H1 (cell line): ENCODE data around the gene R3HDM1. TPM values are rescaled to one million over a fixed set of nuclear protein-coding genes. Genes with fewer than 3 reads are reported as not detected.

Experiments used
- CTCF ChIA-PET: fragments of 300-600 bp; sonication (Branson Sonifier 250); formaldehyde crosslinking; loops from one replicate; lab custom pipeline; 2021; ENCODE audit not compliant: partially characterized antibody; lab: Charles Lee
- POLR2A ChIA-PET: fragments of 300-600 bp; sonication (Branson Sonifier 250); formaldehyde crosslinking; loops from one replicate; lab custom pipeline; 2021; ENCODE audit warnings: inconsistent platforms; ENCODE audit not compliant: partially characterized antibody; lab: Charles Lee
- DNase-seq, 2 experiments: peaks; one replicate each; pipeline versions ENCODE4 v3.0.0 to v3.0.0-alpha.2; 2010 to 2022; ENCODE audit warnings: low spot score in 2 of 2, low read depth in 1 of 2, mixed read lengths in 1 of 2
- FAIRE-seq: peaks from 2 replicates; lab custom pipeline; 2011; peaks lifted over from hg19 to GRCh38; lab: Jason Lieb, UNC
- H2AFZ ChIP-seq: 2 replicates; pipeline ENCODE4 v1.8.1; 2012; ENCODE audit warnings: low read length, inconsistent platforms
- H2AK5ac ChIP-seq: 2 replicates; pipeline ENCODE4 v1.6.1; 2013; ENCODE audit warnings: low read depth, low read length
- H2BK120ac ChIP-seq: replicated peaks from 2 replicates; pipeline ENCODE3; 2013; ENCODE audit warnings: low read depth, low read length, inconsistent platforms
- H2BK12ac ChIP-seq: 2 replicates; pipeline ENCODE4 v1.6.1; 2013; ENCODE audit warnings: low read depth, low read length
- H2BK15ac ChIP-seq: 2 replicates; pipeline ENCODE4 v1.6.1; 2013; ENCODE audit warnings: low read length
- H2BK20ac ChIP-seq: 2 replicates; pipeline ENCODE4 v1.6.1; 2013; ENCODE audit warnings: low read length
- H2BK5ac ChIP-seq: 2 replicates; pipeline ENCODE4 v1.6.1; 2013; ENCODE audit warnings: low read depth, low read length
- H3K14ac ChIP-seq: 2 replicates; pipeline ENCODE4 v1.6.1; 2013; ENCODE audit warnings: inconsistent platforms; ENCODE audit not compliant: insufficient read length
- H3K18ac ChIP-seq: 2 replicates; pipeline ENCODE4 v1.6.1; 2013; ENCODE audit warnings: low read length; ENCODE audit errors: extremely low read depth
- H3K23ac ChIP-seq: 2 replicates; pipeline ENCODE4 v1.6.1; 2013; ENCODE audit warnings: inconsistent platforms; ENCODE audit not compliant: insufficient read length
- H3K23me2 ChIP-seq: 2 replicates; pipeline ENCODE4 v1.6.1; 2013; ENCODE audit warnings: low read depth, low read length
- H3K27ac ChIP-seq: 2 replicates; pipeline ENCODE4 v1.6.1; 2011; ENCODE audit warnings: low read depth, low read length, inconsistent platforms
- H3K27me3 ChIP-seq, 4 experiments: replicated peaks in 1 of 4; 1 replicate in 1 of 4; 2 replicates in 3 of 4; pipeline versions ENCODE4 v1.6.1 to v1.8.1; 2011 to 2013; ENCODE audit warnings: low read length in 3 of 4, mild to moderate bottlenecking in 3 of 4, inconsistent platforms in 2 of 4, mixed read lengths in 2 of 4, moderate library complexity in 1 of 4; ENCODE audit not compliant: control insufficient read depth in 3 of 4, insufficient read depth in 3 of 4; ENCODE audit errors: extremely low read depth in 1 of 4
- H3K36me3 ChIP-seq, 4 experiments: 2 replicates each; pipeline versions ENCODE4 v1.6.1 to v1.8.1; 2011 to 2013; ENCODE audit warnings: mild to moderate bottlenecking in 4 of 4, low read length in 3 of 4, moderate library complexity in 2 of 4, control low read depth in 1 of 4, inconsistent platforms in 1 of 4; ENCODE audit not compliant: insufficient read depth in 4 of 4, control insufficient read depth in 2 of 4
- H3K4ac ChIP-seq: replicated peaks from 2 replicates; pipeline ENCODE3; 2013; ENCODE audit warnings: low read length, low read depth, mixed read lengths, inconsistent platforms; ENCODE audit not compliant: insufficient read length
- H3K4me1 ChIP-seq, 4 experiments: replicated peaks in 1 of 4; 1 replicate in 1 of 4; 2 replicates in 3 of 4; pipeline versions ENCODE4 v1.6.1 to v1.8.1; 2011 to 2013; ENCODE audit warnings: low read length in 3 of 4, inconsistent platforms in 2 of 4, mixed read lengths in 1 of 4; ENCODE audit not compliant: insufficient read depth in 4 of 4, control insufficient read depth in 3 of 4
- H3K4me2 ChIP-seq, 2 experiments: 2 replicates each; pipeline versions ENCODE4 v1.6.1 to v1.8.1; 2011 to 2013; ENCODE audit warnings: low read depth in 2 of 2, low read length in 2 of 2, control low read depth in 1 of 2, inconsistent platforms in 1 of 2, mild to moderate bottlenecking in 1 of 2; ENCODE audit not compliant: insufficient read depth in 1 of 2
- H3K4me3 ChIP-seq, 4 experiments: fragments of 200-600, 300-600 bp in 1 of 4; sonication (generic), shearing (Covaris generic), sonication (Bioruptor Twin) in 1 of 4; 2 replicates each; pipeline versions ENCODE4 v1.5.1 to v1.8.1; 2011 to 2016; ENCODE audit warnings: low read length in 4 of 4, low read depth in 3 of 4, control low read depth in 2 of 4, inconsistent platforms in 2 of 4, mild to moderate bottlenecking in 2 of 4, mixed read lengths in 1 of 4, moderate library complexity in 1 of 4; ENCODE audit not compliant: insufficient read depth in 2 of 4; ENCODE audit errors: extremely low read depth in 1 of 4
- H3K56ac ChIP-seq: replicated peaks from 2 replicates; pipeline ENCODE3; 2013; ENCODE audit warnings: low read depth, mild to moderate bottlenecking, mixed read lengths, low read length, inconsistent platforms; ENCODE audit not compliant: insufficient read length
- H3K79me1 ChIP-seq: 2 replicates; pipeline ENCODE4 v1.6.1; 2013; ENCODE audit warnings: low read depth, low read length, control low read depth
- H3K79me2 ChIP-seq, 2 experiments: 2 replicates each; pipeline versions ENCODE4 v1.6.1 to v1.8.1; 2012 to 2013; ENCODE audit warnings: low read length in 2 of 2, mild to moderate bottlenecking in 2 of 2, inconsistent platforms in 1 of 2; ENCODE audit not compliant: insufficient read depth in 2 of 2, control insufficient read depth in 1 of 2
- H3K9ac ChIP-seq, 4 experiments: replicated peaks in 1 of 4; 1 replicate in 1 of 4; 2 replicates in 3 of 4; pipeline versions ENCODE4 v1.6.1 to v1.8.1; 2011 to 2013; ENCODE audit warnings: low read depth in 3 of 4, low read length in 3 of 4, control low read depth in 2 of 4, mild to moderate bottlenecking in 2 of 4, moderate library complexity in 2 of 4, inconsistent platforms in 1 of 4; ENCODE audit errors: extremely low read depth in 1 of 4
- H3K9me3 ChIP-seq, 2 experiments: 2 replicates each; pipeline versions ENCODE4 v1.6.1 to v1.8.1; 2012 to 2013; ENCODE audit warnings: mild to moderate bottlenecking in 2 of 2, moderate library complexity in 2 of 2, control low read depth in 1 of 2, inconsistent platforms in 1 of 2, low read depth in 1 of 2, low read length in 1 of 2, mixed read lengths in 1 of 2; ENCODE audit not compliant: insufficient read depth in 2 of 2
- H4K20me1 ChIP-seq, 2 experiments: replicated peaks in 1 of 2; 2 replicates each; pipeline versions ENCODE3 to v1.8.1; 2011 to 2013; ENCODE audit warnings: inconsistent platforms in 2 of 2, low read length in 2 of 2, mild to moderate bottlenecking in 1 of 2; ENCODE audit not compliant: insufficient read depth in 2 of 2, control insufficient read depth in 1 of 2
- H4K5ac ChIP-seq: 2 replicates; pipeline ENCODE4 v1.6.1; 2013; ENCODE audit warnings: low read length, low read depth, mixed read lengths, inconsistent platforms; ENCODE audit not compliant: insufficient read length
- H4K8ac ChIP-seq: 2 replicates; pipeline ENCODE4 v1.8.0; 2013; ENCODE audit warnings: mild to moderate bottlenecking, moderate library complexity, low read length, inconsistent platforms; ENCODE audit not compliant: insufficient read depth; ENCODE audit errors: extremely low read depth
- H4K91ac ChIP-seq: replicated peaks from 2 replicates; pipeline ENCODE3; 2013; ENCODE audit warnings: low read length, mixed read lengths, inconsistent platforms; ENCODE audit not compliant: insufficient read length
- BCL11A ChIP-seq, 2 experiments: IDR thresholded peaks; one replicate each; pipeline ENCODE4 v1.6.1; 2011; ENCODE audit warnings: low read depth in 2 of 2, low read length in 2 of 2, mild to moderate bottlenecking in 2 of 2
- CHD2 ChIP-seq: IDR thresholded peaks from 2 replicates; pipeline ENCODE4 v1.6.1; 2012; ENCODE audit warnings: low read length, improper control_type of control experiment
- EP300 ChIP-seq, 2 experiments: IDR thresholded peaks; 1 replicate in 1 of 2; 2 replicates in 1 of 2; pipeline ENCODE4 v1.6.1; 2011 to 2012; ENCODE audit warnings: low read depth in 2 of 2, low read length in 2 of 2, mild to moderate bottlenecking in 2 of 2, borderline replicate concordance in 1 of 2, inconsistent platforms in 1 of 2, moderate library complexity in 1 of 2
- HDAC2 ChIP-seq, 2 experiments: fragments of 300-600 bp in 1 of 2; sonication (generic) in 1 of 2; IDR thresholded peaks; 2 replicates each; pipeline ENCODE4 v1.6.1; 2011 to 2012; ENCODE audit warnings: low read depth in 2 of 2, low read length in 2 of 2, mild to moderate bottlenecking in 2 of 2, moderate library complexity in 2 of 2, borderline replicate concordance in 1 of 2, inconsistent platforms in 1 of 2
- YY1 ChIP-seq: IDR thresholded peaks from 2 replicates; pipeline ENCODE4 v1.6.1; 2011; ENCODE audit warnings: low read depth, mild to moderate bottlenecking, low read length
- WGBS, 2 experiments: shearing (Covaris generic) in 1 of 2; methylation state at CpG; one replicate each; pipeline versions ENCODE4 v1.1.6 to v1.1.7; 2013 to 2015; ENCODE audit warnings: low lambda C conversion rate in 2 of 2, mixed read lengths in 2 of 2, inconsistent platforms in 1 of 2, low coverage in 1 of 2, missing lambda C conversion rate in 1 of 2; ENCODE audit not compliant: insufficient replicate concordance in 2 of 2, insufficient coverage in 1 of 2, insufficient read length in 1 of 2; ENCODE audit errors: extremely low coverage in 1 of 2, missing lambda C conversion rate in 1 of 2; 5-methylcytosine and 5-hydroxymethylcytosine counted together
- polyA plus RNA-seq, 7 experiments: library from polyadenylated mRNA; depleted of rRNA in 3 of 7; stranded (reverse) in 5 of 7; unstranded in 2 of 7; fragments of >200 nt in 5 of 7; fragments of 200-250 nt in 2 of 7; gene quantifications; 1 replicate in 5 of 7; 2 replicates in 1 of 7; 4 replicates in 1 of 7; pipeline versions ENCODE4 v1.2.1 to v1.2.3, GENCODE V29; 2011 to 2013; ENCODE audit warnings: missing spikeins in 2 of 7, mixed read lengths in 2 of 7
- total RNA-seq: library from RNA; stranded (reverse); fragmentation: NEBNext Ultra II Directional; extraction: Animal tissue kit (Norgen Biotek cat#: 25700); gene quantifications from 2 replicates; pipeline ENCODE4 v1.2.1, GENCODE V29; 2021

The R3HDM1 gene
- total and polyA plus RNA-seq, 2 of the 8 experiments (the other 6 are each of a cell fraction or from before 2014, with no cell fraction given) = 77.7 to 120 TPM

DNA sequence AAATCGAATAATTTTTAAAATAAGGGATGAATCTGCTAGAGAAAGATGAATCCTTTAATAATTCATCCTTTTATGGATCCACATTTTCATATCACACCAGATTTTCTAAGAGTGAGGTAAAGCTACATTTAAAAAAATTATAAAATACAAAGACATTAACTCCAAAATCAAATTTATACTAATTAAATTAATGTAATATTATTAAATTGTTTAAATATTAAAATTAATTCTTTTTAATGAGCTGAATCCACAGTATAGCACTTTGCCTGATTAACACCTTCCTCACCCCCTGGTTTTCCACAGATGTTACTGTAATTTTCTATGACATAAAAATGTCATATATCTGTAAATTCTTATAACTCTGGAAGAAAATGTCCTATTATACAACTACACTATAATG is 26.5 kb upstream of the R3HDM1 start:
- H4K5ac ChIP-seq = no peak overlapping the region
- no peaks in the 10 kb centered on the region for H4K20me1 ChIP-seq
- FAIRE-seq (no peak), DNase-seq (no peak)
- no peaks in the 10 kb centered on the region for H3K23me2 ChIP-seq
- H3K23ac ChIP-seq = no peak overlapping the region
- POLR2A ChIA-PET = no interaction called here
- H3K56ac ChIP-seq = no peak overlapping the region
- H2AFZ ChIP-seq = no peak overlapping the region
- peaks cover 0 to 20% (median 7%) of the 10 kb centered on the region in 4 experiments; a peak in 3 of 8 replicates for H3K36me3 ChIP-seq
- H4K8ac ChIP-seq = no peak overlapping the region
- H3K27ac ChIP-seq = no peak overlapping the region
- H2BK20ac ChIP-seq = no peak overlapping the region
- H4K91ac ChIP-seq = no peak overlapping the region
- H3K4me3 ChIP-seq = no peak overlapping the region
- no peak overlapping the region for H3K9ac ChIP-seq
- no peak overlapping the region for H3K4ac ChIP-seq
- H3K4me2 ChIP-seq = no peak overlapping the region
- no peaks in the 10 kb centered on the region for H3K27me3 ChIP-seq
- H3K14ac ChIP-seq = no peak overlapping the region
- CTCF ChIA-PET = interaction anchor here (0.6 kb wide), 1 partner anchor 463 kb away, joined by 3 read pairs; no protein-coding TSS in a partner anchor
- H3K9me3 ChIP-seq = peaks cover 0 to 6% of the 10 kb centered on the region in 2 experiments; a peak in 1 of 4 replicates
- H2BK5ac ChIP-seq = no peak overlapping the region
- no peaks in the 10 kb centered on the region for H3K79me1 ChIP-seq
- no peak overlapping the region for H2AK5ac ChIP-seq
- WGBS, 2 experiments = 89% methylated on average over 1 of the region's 1 CpG; no CpG with 5 or more reads in 1 of the 2 experiments
- no peak overlapping the region for H2BK12ac ChIP-seq
- no peak overlapping the region for H3K18ac ChIP-seq
- TF ChIP-seq CHD2 (no peak), HDAC2 (IDR thresholded peaks at IDR 0.05; ENCODE audit: borderline replicate concordance in 1 of 2, low read depth in 2 of 2, low read length in 2 of 2) (no peak), YY1 (no peak), EP300 (IDR thresholded peaks at IDR 0.05; ENCODE audit: borderline replicate concordance in 1 of 2, low read depth in 2 of 2, low read length in 2 of 2) (no peak), BCL11A (IDR thresholded peaks at IDR 0.05; ENCODE audit: low read depth in 2 of 2, low read length in 2 of 2) (no peak)
- no peak overlapping the region for H2BK120ac ChIP-seq
- no peak overlapping the region for H2BK15ac ChIP-seq
- no peaks in the 10 kb centered on the region for H3K79me2 ChIP-seq
- H3K4me1 ChIP-seq = no peaks in the 10 kb centered on the region
